K562 (cell line): ENCODE data around the gene NXN. TPM values are rescaled to one million over a fixed set of nuclear protein-coding genes. Genes with fewer than 3 reads are reported as not detected.

Experiments
- ATAC-seq: fragments of 200-7000 bp; cut with Tn5 transposase; 3 replicates; pipeline ENCODE4 v1.9.1; 2020; ENCODE audit warnings: moderate library complexity
- BruUV-seq: library from RNA; stranded (reverse); fragments of 400-500 nt; replicated peaks from 2 replicates; lab custom pipeline; 2021; lab: Mats Ljungman, UMichigan
- CTCF ChIA-PET: fragments of 300-600 bp; formaldehyde crosslinking; extraction: SDS; loops from one replicate; lab custom pipeline; 2021; ENCODE audit warnings: low intra/inter-chr PET ratio; lab: Yijun Ruan, JAX
- POLR2A ChIA-PET: fragments of 300-600, 350-650 bp; sonication (Branson Sonifier 250); formaldehyde crosslinking; extraction: SDS; loops from one replicate; lab custom pipeline; 2021; ENCODE audit warnings: antibody characterized with exemption, inconsistent platforms; lab: Yijun Ruan, JAX
- DNase-seq, 4 experiments: peaks; one replicate each; pipeline versions ENCODE4 v3.0.0 to v3.0.0-alpha.2; 2011 to 2018; ENCODE audit warnings: low spot score in 3 of 4, mixed read lengths in 3 of 4; ENCODE audit errors: extremely low read depth in 1 of 4
- FAIRE-seq: peaks from 2 replicates; lab custom pipeline; 2011; peaks lifted over from hg19 to GRCh38; lab: Jason Lieb, UNC
- H2AFZ ChIP-seq: 2 replicates; pipeline ENCODE4 v1.6.0; 2011; ENCODE audit warnings: low read depth, low read length, control low read depth, inconsistent platforms
- H3K27ac ChIP-seq: fragments of 200-600 bp; 3 replicates; pipeline ENCODE4 v1.8.0; 2011; ENCODE audit warnings: low read depth, mild to moderate bottlenecking, control low read depth, inconsistent platforms, low read length, moderate library complexity, mixed read lengths; ENCODE audit errors: extremely low read depth
- H3K27me3 ChIP-seq, 2 experiments: fragments of 300-600 bp in 1 of 2; 2 replicates in 1 of 2; 3 replicates in 1 of 2; pipeline versions ENCODE4 v1.6.0 to v1.8.0; 2011; ENCODE audit warnings: inconsistent platforms in 2 of 2, low read length in 2 of 2, mild to moderate bottlenecking in 1 of 2, mixed read lengths in 1 of 2, moderate library complexity in 1 of 2; ENCODE audit not compliant: control insufficient read depth in 2 of 2, insufficient read depth in 2 of 2
- H3K36me3 ChIP-seq: fragments of 300-600 bp; 3 replicates; pipeline ENCODE4 v1.8.0; 2011; ENCODE audit warnings: mild to moderate bottlenecking, low read length, inconsistent platforms; ENCODE audit not compliant: control insufficient read depth, insufficient read depth
- H3K4me1 ChIP-seq, 2 experiments: fragments of 200-600 bp in 1 of 2; replicated peaks in 1 of 2; 2 replicates in 1 of 2; 3 replicates in 1 of 2; pipeline versions ENCODE4 v1.5.1 to v1.8.0; 2011; ENCODE audit warnings: inconsistent platforms in 2 of 2, low read length in 2 of 2, mild to moderate bottlenecking in 1 of 2, mixed read lengths in 1 of 2, moderate library complexity in 1 of 2; ENCODE audit not compliant: control insufficient read depth in 2 of 2, insufficient read depth in 2 of 2
- H3K4me2 ChIP-seq: 2 replicates; pipeline ENCODE4 v1.6.1; 2011; ENCODE audit warnings: low read length, control low read depth, inconsistent platforms, mixed read lengths; ENCODE audit not compliant: insufficient read depth
- H3K4me3 ChIP-seq: fragments of 200-600 bp; sonication (generic), shearing (Covaris generic); 2 replicates; pipeline ENCODE4 v1.5.1; 2016; ENCODE audit warnings: control low read depth, inconsistent platforms
- H3K79me2 ChIP-seq: fragments of 200-600 bp; 3 replicates; pipeline ENCODE4 v1.8.0; 2011; ENCODE audit warnings: low read length, inconsistent platforms; ENCODE audit not compliant: control insufficient read depth, insufficient read depth
- H3K9ac ChIP-seq, 2 experiments: 2 replicates each; pipeline versions ENCODE4 v1.6.0 to v1.6.1; 2011; ENCODE audit warnings: low read depth in 2 of 2, low read length in 2 of 2, control low read depth in 1 of 2, inconsistent platforms in 1 of 2, mild to moderate bottlenecking in 1 of 2, mixed read lengths in 1 of 2; ENCODE audit not compliant: insufficient read depth in 1 of 2
- H3K9me1 ChIP-seq: one replicate; pipeline ENCODE4 v1.6.0; 2011; ENCODE audit warnings: inconsistent platforms, mild to moderate bottlenecking, low read length, moderate library complexity; ENCODE audit not compliant: control insufficient read depth, insufficient read depth
- H3K9me3 ChIP-seq: replicated peaks from 2 replicates; pipeline ENCODE4 v1.5.1; 2011; ENCODE audit warnings: low read depth, low read length, inconsistent platforms; ENCODE audit not compliant: control insufficient read depth, insufficient read depth
- H4K20me1 ChIP-seq: replicated peaks from 2 replicates; pipeline ENCODE4 v1.6.1; 2011; ENCODE audit warnings: low read length, inconsistent platforms, mixed read lengths; ENCODE audit not compliant: control insufficient read depth, insufficient read depth
- ADNP ChIP-seq: fragments of 200-800 bp; sonication (Bioruptor generic); IDR thresholded peaks from 2 replicates; pipeline ENCODE4 v1.6.1; 2016; ENCODE audit warnings: missing genetic modification characterization, missing compliant biosample characterization
- ATF1 ChIP-seq, 2 experiments: fragments of 450-650 bp in 1 of 2; IDR thresholded peaks; 2 replicates each; pipeline ENCODE4 v1.6.1; 2016; ENCODE audit warnings: missing compliant biosample characterization in 1 of 2, missing genetic modification characterization in 1 of 2
- BRCA1 ChIP-seq, 2 experiments: fragments of 450-650 bp in 1 of 2; sonication (generic) in 1 of 2; formaldehyde crosslinking in 1 of 2; IDR thresholded peaks; 2 replicates each; pipeline versions ENCODE4 v1.5.0 to v1.6.1; 2017 to 2020; ENCODE audit warnings: mild to moderate bottlenecking in 1 of 2, missing genetic modification reagents in 1 of 2
- CBX8 ChIP-seq: fragments of 200-600 bp; sonication (generic); IDR thresholded peaks from 2 replicates; pipeline ENCODE4 v1.6.1; 2012; ENCODE audit warnings: borderline replicate concordance, mixed run types, low read depth, mild to moderate bottlenecking, moderate library complexity, mixed read lengths, low read length, control low read depth, inconsistent platforms; ENCODE audit not compliant: poor library complexity, severe bottlenecking; ENCODE audit errors: extremely low read depth
- CHD4 ChIP-seq: fragments of 200-600 bp; sonication (generic); IDR thresholded peaks from 3 replicates; pipeline ENCODE4 v1.6.1; 2012; ENCODE audit warnings: low read depth, mild to moderate bottlenecking, mixed read lengths, low read length, inconsistent platforms; ENCODE audit not compliant: insufficient read depth, insufficient replicate concordance, poor library complexity, severe bottlenecking
- EWSR1 ChIP-seq: fragments of 450-650 bp; IDR thresholded peaks from 2 replicates; pipeline ENCODE4 v1.6.1; 2018; ENCODE audit warnings: borderline replicate concordance, mild to moderate bottlenecking, low read depth, moderate library complexity; ENCODE audit not compliant: partially characterized antibody
- TAF7 ChIP-seq: fragments of 450-650 bp; IDR thresholded peaks from 2 replicates; pipeline ENCODE4 v1.6.1; 2016; ENCODE audit warnings: missing genetic modification characterization, missing compliant biosample characterization
- TARDBP ChIP-seq: fragments of 450-650 bp; IDR thresholded peaks from 2 replicates; pipeline ENCODE4 v1.6.1; 2016
- ZNF280B ChIP-seq: fragments of 250-450 bp; sonication (Bioruptor Pico); IDR thresholded peaks from 2 replicates; pipeline ENCODE4 v1.5.1; 2021; ENCODE audit warnings: mild to moderate bottlenecking
- WGBS: fragments of 100-300 bp; shearing (Covaris generic); methylation state at CpG from one replicate; pipeline ENCODE4 v1.1.6; 2016; ENCODE audit warnings: low coverage, mixed read lengths; ENCODE audit not compliant: insufficient coverage; ENCODE audit errors: missing lambda C conversion rate; 5-methylcytosine and 5-hydroxymethylcytosine counted together
- in situ Hi-C: fragments of 300-500 bp; cut with MboI; formaldehyde crosslinking; loops from 4 replicates; pipeline ENCODE4 v1.15.0; 2018; ENCODE audit warnings: inconsistent platforms, mixed read lengths
- intact Hi-C: fragments of 100-400 bp; cut with micrococcal nuclease; formaldehyde crosslinking; loops from 2 replicates; pipeline ENCODE4 v1.14.2; 2022
- polyA plus RNA-seq, 8 experiments: library from polyadenylated mRNA; depleted of rRNA in 4 of 8; stranded (reverse) in 5 of 8; unstranded in 3 of 8; fragments of >200 nt; fragmentation: Nextera tagmentation in 2 of 8; fragmentation: Illumina TruSeq in 1 of 8; extraction: Ambion mirVana in 2 of 8; extraction: Trizol in 1 of 8; gene quantifications; 2 replicates each; pipeline versions ENCODE4 v1.2.1 to v1.2.3, GENCODE V29; 2011 to 2014; ENCODE audit warnings: inconsistent platforms in 1 of 8, missing spikeins in 1 of 8
- total RNA-seq, 7 experiments: library from RNA; depleted of rRNA in 6 of 7; stranded (reverse); fragments of >200 nt in 6 of 7; fragmentation: Illumina TruSeq in 2 of 7; extraction: Trizol in 2 of 7; gene quantifications; 2 replicates each; pipeline versions ENCODE4 v1.2.1 to v1.2.3, GENCODE V29; 2011 to 2021; ENCODE audit warnings: low replicate concordance in 1 of 7
- TF ChIP-seq, protein P1 (sequence below): sonication (generic); formaldehyde crosslinking; IDR thresholded peaks from 2 replicates; pipeline ENCODE4 v1.8.0; 2023; ENCODE audit warnings: missing genetic modification reagents, mild to moderate bottlenecking, borderline replicate concordance
- TF ChIP-seq, protein P2 (sequence below): fragments of 450-650 bp; conservative IDR thresholded peaks from 2 replicates; pipeline ENCODE4 v1.6.1; 2016; ENCODE audit warnings: missing genetic modification characterization, low read depth, mild to moderate bottlenecking, control low read depth, missing compliant biosample characterization

NXN gene
- total and polyA plus RNA-seq, 9 of the 15 experiments (the other 6 are each of a cell fraction or from before 2014, with no cell fraction given), result 0.08 to 0.39 (median 0.29) TPM; not detected in 5

DNA sequence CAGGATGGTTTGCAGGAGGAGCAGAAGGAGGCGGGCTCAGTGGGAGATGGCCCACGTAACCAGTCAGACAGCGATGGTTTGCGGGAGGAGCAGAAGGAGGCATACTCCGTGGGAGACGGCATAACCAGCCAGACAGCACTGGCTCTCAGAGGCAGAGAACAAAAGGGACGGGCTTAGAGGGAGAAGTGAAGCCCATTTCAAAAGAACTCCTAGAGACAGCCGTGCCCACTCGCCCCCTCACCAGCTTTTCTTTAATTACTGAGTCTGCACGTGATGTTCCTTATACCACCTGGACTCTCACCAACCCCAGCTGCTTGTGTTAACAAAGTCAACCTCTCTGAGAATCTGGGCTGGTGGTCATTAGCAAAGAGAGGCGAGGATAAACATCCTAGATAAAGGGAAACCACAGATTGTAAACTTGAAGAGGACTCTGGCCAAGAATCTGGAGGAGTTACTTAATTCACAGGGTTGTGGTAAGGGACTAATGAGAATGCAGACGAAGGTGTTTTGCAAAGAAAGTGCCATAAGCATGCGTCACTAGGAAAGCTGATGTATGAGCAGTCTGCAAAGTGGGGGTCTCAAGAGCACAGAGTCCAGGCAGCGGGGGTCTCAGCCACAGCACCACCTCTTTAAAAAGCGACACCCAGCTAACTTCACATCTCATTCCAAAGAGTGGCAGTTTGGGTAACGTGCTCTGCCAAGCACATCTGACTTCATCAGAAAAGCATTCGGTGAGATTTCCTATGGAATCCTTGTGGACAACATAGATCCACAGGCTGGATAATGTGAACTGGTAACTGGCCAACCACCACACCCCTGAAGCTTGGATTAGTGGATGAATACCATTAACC lies 51.7 kb downstream of the NXN start:
- Histone ChIP-seq H3K4me2 (no peak overlapping the region), H3K4me3 (no peak overlapping the region), H2AFZ (no peak overlapping the region), H3K9ac (no peak overlapping the region), H3K9me3 (no peaks in the 10 kb centered on the region), H3K27me3 (peaks cover 16 to 65% of the 10 kb centered on the region in 2 experiments; a peak in 4 of 5 replicates), H3K4me1 (no peaks in the 10 kb centered on the region), H3K36me3 (no peaks in the 10 kb centered on the region), H3K9me1 (no peaks in the 10 kb centered on the region), H3K79me2 (no peaks in the 10 kb centered on the region), H4K20me1 (no peaks in the 10 kb centered on the region), H3K27ac (no peak overlapping the region)
- no peak for FAIRE-seq
- no TSS peak for BruUV-seq
- intact Hi-C loops, result no loop called here
- ATAC-seq, result no peak
- CTCF ChIA-PET, result no interaction called here
- no peak for DNase-seq
- WGBS, result 2% methylated on average over 17 of the region's 17 CpGs
- in situ Hi-C loops, result no loop called here
- POLR2A ChIA-PET, result interaction anchor here (0.8 kb wide), 1 partner anchor 9 kb away, joined by 3 read pairs; no protein-coding TSS in a partner anchor
- TF ChIP-seq EWSR1 (no peak), CBX8 (no peak), ATF1 (CRISPR knock-in tag; IDR thresholded peaks at IDR 0.05) (no peak), ATF1 (tag; IDR thresholded peaks at IDR 0.05) (no peak), CHD4 (no peak), ADNP (tag) (no peak), ZNF280B (CRISPR knock-in tag) (no peak), TARDBP (no peak), BRCA1 (IDR thresholded peaks at IDR 0.05) (no peak), BRCA1 (CRISPR knock-in tag; IDR thresholded peaks at IDR 0.05) (no peak), TAF7 (tag) (no peak)
- TF ChIP-seq, protein P1, sequence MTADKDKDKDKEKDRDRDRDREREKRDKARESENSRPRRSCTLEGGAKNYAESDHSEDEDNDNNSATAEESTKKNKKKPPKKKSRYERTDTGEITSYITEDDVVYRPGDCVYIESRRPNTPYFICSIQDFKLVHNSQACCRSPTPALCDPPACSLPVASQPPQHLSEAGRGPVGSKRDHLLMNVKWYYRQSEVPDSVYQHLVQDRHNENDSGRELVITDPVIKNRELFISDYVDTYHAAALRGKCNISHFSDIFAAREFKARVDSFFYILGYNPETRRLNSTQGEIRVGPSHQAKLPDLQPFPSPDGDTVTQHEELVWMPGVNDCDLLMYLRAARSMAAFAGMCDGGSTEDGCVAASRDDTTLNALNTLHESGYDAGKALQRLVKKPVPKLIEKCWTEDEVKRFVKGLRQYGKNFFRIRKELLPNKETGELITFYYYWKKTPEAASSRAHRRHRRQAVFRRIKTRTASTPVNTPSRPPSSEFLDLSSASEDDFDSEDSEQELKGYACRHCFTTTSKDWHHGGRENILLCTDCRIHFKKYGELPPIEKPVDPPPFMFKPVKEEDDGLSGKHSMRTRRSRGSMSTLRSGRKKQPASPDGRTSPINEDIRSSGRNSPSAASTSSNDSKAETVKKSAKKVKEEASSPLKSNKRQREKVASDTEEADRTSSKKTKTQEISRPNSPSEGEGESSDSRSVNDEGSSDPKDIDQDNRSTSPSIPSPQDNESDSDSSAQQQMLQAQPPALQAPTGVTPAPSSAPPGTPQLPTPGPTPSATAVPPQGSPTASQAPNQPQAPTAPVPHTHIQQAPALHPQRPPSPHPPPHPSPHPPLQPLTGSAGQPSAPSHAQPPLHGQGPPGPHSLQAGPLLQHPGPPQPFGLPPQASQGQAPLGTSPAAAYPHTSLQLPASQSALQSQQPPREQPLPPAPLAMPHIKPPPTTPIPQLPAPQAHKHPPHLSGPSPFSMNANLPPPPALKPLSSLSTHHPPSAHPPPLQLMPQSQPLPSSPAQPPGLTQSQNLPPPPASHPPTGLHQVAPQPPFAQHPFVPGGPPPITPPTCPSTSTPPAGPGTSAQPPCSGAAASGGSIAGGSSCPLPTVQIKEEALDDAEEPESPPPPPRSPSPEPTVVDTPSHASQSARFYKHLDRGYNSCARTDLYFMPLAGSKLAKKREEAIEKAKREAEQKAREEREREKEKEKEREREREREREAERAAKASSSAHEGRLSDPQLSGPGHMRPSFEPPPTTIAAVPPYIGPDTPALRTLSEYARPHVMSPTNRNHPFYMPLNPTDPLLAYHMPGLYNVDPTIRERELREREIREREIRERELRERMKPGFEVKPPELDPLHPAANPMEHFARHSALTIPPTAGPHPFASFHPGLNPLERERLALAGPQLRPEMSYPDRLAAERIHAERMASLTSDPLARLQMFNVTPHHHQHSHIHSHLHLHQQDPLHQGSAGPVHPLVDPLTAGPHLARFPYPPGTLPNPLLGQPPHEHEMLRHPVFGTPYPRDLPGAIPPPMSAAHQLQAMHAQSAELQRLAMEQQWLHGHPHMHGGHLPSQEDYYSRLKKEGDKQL, result no peak
- TF ChIP-seq, protein P2, sequence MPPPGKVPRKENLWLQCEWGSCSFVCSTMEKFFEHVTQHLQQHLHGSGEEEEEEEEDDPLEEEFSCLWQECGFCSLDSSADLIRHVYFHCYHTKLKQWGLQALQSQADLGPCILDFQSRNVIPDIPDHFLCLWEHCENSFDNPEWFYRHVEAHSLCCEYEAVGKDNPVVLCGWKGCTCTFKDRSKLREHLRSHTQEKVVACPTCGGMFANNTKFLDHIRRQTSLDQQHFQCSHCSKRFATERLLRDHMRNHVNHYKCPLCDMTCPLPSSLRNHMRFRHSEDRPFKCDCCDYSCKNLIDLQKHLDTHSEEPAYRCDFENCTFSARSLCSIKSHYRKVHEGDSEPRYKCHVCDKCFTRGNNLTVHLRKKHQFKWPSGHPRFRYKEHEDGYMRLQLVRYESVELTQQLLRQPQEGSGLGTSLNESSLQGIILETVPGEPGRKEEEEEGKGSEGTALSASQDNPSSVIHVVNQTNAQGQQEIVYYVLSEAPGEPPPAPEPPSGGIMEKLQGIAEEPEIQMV (tag), result no peak
